ENCODE data around the gene NOBOX. TPM values are rescaled to one million over a fixed set of nuclear protein-coding genes. Genes with fewer than 3 reads are reported as not detected.

The NOBOX gene
- total RNA-seq, 1 experiment from 2014 or later: not detected

Other genes starting within 250 kb of the NOBOX start
- gene CTAGE4, start 220.2 kb downstream of the NOBOX start, total RNA-seq (2014; rRNA removed): 1.4 and 1.6 TPM in 2 replicates
- gene ARHGEF35, start 207.9 kb downstream of the NOBOX start, total RNA-seq (2014; rRNA removed): 10.8 TPM in 2 replicates
- 0.40 TPM in 1 of 2 replicates, not detected in the other for gene OR2A42, start 164.1 kb downstream of the NOBOX start, total RNA-seq (2014; rRNA removed)
- gene OR2A7, start 138.9 kb downstream of the NOBOX start, total RNA-seq (2014; rRNA removed): 0.69 TPM in 2 replicates
- gene CTAGE8, start 134.4 kb downstream of the NOBOX start, total RNA-seq (2014; rRNA removed): 0.69 and 1.2 TPM in 2 replicates
- gene OR2A1, start 91.3 kb downstream of the NOBOX start, total RNA-seq (2014; rRNA removed): 0.40 TPM in 1 of 2 replicates, not detected in the other
- gene ARHGEF5, start 48.3 kb downstream of the NOBOX start, total RNA-seq (2014; rRNA removed): 15.5 and 17.7 TPM in 2 replicates

Data from PC-3 (cell line).